Activated naive CD4-positive, alpha-beta T cell (primary cell): ENCODE data around the gene CAV3.
"Not testable (repeated sequence)": the region's sequence is repeated elsewhere in the genome, so short reads cannot be mapped to it uniquely, and the experiment has no call there.

Experiments
- DNase-seq, 4 experiments: peaks; one replicate each; lab custom pipeline; 2025; lab: John Stamatoyannopoulos, UW

Gene CAV3

DNA sequence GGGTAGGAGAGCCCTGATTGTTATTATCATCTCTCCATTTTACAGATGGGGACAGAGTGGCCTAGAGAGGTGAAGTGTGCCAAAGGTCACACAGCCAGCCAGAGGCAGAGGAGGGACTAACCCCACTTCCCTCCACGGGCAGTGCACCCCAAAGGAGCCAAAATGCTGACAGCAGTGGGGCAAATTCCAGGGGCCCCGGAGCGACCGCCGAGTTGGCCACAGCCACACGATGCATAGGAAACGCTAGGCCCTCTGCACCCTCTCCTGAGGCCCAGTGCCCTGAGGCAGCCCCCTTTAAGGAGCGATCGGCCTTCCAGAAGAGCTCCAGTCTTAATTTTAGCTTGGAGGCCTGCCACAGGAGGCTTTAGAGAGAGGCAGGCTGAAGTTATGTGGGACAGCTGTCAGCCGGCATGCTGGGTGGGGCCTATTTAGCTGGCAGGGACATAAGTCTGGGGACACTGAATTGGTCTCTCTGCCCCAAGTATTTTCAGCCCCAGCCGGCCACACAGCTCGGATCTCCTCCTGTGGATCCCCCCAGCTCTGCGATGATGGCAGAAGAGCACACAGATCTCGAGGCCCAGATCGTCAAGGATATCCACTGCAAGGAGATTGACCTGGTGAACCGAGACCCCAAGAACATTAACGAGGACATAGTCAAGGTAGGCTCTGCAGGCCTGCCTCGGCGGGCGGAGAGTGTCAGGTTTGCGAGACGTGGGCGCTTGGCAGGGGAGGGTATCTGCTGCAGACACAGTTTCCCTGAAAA, at the start of gene CAV3:
Gene CAV3 (plus strand): TSS at position 471 of the 763 bp plus-strand sequence. CDS start 75 bp downstream, at position 546.
- no peak for DNase-seq

DNA sequence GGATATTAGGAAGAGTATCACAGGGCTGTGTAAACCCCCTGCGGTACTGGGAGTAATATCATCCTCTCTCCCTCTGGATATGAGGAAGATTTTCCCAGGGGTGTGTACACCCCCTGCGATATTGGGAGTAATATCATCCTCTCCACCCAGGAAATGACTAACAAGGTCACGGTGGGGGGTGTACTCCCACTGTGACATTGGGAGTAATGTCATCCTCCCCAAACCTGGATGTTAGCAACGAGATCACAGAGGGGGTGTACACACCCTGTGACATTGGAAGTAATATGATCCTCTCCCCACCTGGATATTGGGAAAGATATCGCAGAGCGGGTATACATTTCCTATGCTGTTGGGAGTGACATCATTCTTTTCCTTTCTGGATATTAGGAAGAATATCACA, 48.6 kb upstream of the CAV3 start:
- DNase-seq = not testable (repeated sequence)

DNA sequence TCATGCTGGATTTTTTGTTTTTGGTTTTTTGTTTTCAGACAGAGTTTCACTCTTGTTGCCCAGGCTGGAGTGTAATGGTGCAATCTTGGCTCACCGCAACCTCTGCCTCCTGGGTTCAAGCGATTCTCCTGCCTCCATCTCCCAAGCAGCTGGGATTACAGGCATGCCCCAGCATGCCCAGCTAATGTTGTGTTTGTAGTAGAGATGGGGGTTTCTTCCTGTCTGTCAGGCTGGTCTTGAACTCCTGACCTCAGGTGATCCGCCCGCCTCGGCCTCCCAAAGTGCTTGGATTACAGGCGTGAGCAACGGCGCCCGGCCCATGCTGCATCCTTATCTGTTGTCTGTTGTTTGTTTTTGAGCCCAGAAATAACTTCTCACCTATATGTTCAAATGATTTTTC, 42.3 kb upstream of the CAV3 start:
- not testable (repeated sequence) for DNase-seq

DNA sequence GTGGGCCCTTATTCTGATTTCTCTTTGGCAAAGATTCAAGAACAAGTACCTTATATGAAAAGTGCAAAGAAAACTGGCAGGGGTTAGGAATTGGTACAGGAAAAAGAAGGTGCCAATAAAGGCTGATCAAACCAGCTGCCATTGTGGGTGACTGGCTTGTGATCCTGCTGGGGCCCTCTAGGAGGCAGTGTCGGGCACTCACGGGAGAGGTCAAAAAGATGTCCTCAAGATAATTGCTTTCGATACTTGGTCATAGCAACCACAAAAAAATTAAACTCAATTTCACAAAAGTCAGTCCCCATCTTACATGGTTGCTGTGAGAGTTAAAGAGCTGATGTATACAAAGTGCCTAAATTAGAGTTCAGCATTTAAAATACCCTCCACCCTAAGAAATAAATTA, 31.0 kb upstream of the CAV3 start:
- DNase-seq = no peak

DNA sequence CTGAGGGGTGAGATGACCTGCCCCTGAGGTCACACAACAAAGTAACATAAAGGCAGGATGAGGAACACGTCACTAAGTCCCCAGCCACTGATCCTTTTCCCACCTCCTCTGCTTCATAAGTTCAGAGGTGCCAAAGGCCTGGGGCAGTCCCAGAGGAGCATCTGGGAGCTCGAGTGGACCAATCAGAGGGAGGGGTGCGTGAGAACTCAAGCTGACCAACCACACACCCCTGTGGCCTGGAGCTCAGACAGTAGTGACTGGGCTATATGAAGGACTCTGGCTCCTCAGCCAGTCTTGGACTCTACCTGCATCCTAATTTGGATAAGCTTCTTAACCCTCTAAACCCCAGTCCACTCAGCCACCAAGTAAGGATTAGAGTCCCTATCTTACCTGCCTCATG, 28.0 kb upstream of the CAV3 start:
- DNase-seq = no peak

DNA sequence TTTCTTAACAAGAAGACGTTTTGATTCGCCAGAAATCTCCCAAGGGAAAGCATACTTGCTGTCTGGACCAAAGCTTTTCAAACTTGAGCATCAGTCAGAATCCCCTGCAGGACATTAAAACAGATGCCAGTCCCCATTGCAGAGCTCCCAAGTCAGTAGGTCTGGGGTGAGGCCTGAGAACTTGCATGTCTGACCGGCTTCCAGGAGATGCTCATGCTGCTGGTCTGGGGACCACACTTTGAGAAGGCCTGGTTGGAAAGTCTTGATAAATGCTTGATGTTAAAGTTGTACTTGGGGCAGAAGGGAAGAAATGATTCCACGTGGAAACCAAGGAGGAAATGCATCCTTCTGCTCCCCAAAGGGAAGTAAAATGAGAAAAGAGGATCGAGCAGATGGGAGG, 24.3 kb upstream of the CAV3 start:
- no peak for DNase-seq

DNA sequence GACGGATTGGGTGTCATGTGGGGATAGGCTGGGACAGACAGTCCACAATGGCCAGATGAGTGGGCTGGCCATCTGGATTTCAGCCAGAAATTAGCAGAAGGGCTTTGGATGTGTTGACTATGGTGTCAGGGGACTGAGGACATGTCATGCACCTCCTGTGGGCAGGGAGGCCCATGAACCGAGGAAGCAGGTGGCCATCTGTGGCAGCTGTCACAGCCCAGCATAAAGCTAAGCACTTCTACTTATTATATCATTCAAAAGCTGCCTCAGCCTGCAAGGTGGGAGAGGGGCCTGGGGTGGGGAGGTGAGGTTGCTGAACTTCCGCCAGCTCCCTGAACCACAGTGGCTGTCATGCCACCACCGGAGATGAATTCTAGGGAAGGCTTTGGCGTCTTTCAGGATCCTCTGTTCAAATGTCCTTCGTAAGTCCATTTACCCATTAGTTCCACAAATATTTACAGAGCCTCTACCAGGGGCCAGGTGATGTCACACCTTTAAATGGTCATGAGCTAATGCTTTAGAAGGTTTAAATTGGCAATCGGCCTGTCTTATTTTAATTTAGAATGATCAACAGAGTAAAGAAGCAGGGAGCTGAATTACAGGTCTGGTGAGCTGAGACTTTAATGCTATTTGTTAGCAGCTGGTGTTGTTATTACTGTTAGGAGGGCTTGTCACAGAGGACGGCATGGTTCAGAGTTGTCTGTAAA, 23.6 kb upstream of the CAV3 start:
- DNase-seq = no peak

DNA sequence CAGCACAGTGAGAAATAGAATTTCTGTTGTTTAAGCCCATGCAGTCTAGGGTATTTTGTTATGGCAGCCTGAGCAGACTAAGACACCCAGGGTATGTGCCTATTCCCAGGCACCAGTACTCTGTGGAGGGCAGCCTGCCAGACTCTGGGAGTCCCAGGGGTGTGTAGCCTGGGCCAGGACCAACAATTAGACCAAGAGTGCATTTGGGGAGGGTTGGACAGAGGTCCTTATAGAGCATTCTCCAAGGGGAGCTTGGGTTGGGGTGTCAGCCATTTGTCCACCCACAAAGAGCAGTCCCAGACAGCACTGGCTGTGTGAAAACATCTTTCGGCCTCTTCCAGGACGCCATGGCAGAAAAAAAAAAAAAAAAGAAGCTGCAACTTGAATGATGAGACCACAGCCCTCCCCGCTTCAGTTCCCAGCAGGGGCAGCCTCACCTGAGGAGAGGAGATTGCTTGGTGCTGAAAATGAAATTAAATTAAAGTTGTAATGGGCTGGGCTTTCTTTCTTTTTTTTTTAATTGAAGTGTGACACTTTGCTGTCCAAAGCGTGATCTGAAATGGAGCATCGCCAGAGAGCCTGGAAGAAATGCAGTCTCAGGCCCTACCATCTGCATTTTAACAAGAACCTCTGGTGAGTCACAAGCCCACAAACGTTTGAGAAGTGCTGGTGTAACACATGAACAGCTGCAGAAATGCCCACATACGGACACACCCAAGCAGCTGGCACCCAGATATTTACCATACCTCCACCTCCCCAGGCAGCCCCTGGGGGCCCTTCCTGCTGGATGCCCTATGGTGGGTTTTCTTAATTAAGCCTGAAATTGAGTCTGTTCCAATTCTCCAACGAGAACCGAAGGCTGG, 21.3 kb upstream of the CAV3 start:
- no peak for DNase-seq

DNA sequence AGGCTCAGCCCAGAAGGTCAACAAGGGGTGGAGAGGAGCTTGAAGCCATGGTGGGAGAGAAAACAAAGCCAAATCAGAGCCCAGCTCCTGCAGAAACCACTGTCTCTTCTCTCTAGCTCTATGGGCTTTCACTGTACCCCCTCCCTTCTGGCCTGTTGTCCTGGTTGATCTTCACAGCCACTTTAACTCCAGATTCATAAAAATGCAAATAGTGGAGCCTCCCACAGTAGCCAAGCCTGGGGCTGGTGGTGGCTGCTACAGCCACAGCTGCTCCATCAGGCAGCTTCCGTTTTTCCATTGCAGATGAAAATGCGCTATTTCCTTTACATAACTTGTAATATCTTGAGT, 20.7 kb upstream of the CAV3 start:
- DNase-seq = no peak

DNA sequence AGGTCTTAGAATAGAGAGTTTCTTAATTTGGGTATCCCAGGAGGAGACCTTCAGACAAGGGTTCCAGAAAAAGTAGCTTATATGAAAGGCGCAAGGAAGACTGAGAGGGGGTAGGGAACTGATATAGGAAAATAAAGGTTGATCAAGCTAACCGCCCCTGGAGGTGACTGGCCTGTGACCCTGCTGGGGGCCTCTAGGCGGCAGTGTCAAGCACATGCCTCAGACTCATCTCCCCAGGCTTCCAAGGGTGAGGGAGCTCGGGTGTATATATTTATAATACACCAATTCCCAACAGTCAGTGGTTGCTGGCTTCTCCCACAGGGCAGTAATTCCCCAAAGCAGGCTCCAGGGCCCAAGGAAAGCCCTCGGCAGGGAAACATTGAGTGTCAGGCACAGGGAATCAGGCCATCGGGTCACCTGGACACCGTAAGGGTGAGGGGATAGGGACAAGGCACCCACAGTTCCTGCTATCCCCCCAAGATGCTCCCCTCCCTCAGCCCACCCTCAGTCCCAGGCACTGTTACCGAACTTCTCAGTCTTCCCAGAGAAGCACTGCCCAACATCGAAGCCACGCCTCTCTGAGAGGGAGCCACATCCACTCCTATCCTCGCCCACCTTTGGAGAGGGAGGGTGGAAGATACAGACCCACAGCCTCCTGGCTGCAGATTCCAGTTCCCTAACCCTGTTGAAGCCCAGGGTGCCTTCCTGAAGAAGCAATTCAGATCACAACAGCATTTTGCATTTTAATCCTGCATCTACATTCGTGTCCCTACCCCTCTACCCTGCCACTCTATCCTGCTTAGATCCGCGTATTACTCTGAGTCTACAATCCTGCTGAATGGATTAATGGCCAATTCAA, 19.5 kb upstream of the CAV3 start:
- DNase-seq = no peak

DNA sequence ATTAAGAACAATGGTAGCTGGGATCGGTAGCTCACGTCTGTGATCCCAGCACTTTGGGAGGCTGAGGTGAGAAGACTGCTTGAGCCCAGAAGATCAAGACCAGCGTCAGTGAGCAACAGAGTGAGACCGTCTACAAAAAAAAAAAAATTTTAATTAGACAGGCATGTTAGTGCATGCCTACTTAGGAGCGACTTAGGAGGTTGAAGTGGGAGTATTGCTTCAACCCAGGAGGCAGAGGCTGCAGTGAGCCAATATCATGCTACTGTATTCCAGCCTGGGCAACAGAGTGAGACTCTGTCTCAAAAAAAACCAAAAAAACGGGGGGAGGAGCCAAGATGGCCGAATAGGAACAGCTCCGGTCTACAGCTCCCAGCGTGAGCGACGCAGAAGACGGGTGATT, 17.8 kb upstream of the CAV3 start:
- DNase-seq = not testable (repeated sequence)

DNA sequence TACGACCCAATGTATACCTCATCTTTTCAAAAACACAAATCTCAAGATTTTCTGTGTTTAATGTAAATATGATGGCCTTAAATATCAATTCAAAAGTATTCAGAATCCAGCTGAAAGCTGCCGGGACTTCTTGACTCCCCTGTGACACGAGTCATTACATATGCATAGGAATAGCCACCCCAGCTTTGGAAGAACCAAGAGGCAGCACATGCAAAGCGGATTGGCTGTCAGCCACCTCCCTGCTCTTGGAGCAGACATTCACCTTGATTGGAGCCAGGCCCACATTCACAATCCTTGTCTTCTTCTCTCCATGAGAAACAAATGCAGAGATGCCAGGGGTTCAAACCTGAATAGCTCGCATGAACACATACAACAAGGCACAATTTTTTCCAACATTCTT, 10.8 kb upstream of the CAV3 start:
- no peak for DNase-seq

DNA sequence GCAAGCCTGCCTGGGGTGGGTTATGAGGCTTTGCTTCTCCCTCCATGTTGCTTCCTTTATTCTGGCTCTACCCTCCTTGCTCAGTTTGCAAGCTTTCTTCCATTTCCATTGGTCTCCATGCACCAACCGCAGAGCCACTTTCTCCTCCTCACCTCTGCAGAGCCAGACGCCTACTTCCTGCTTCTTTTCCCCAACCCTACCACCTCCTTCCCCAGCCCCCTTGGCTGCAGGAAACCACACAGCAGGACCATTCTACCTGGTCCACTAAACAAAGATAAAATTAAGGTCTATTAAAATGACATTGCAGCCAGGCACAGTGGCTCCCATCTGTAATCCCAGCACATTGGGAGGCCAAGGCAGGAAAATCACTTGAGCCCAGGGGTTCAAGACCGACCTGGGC, 10.0 kb upstream of the CAV3 start:
- DNase-seq = no peak

DNA sequence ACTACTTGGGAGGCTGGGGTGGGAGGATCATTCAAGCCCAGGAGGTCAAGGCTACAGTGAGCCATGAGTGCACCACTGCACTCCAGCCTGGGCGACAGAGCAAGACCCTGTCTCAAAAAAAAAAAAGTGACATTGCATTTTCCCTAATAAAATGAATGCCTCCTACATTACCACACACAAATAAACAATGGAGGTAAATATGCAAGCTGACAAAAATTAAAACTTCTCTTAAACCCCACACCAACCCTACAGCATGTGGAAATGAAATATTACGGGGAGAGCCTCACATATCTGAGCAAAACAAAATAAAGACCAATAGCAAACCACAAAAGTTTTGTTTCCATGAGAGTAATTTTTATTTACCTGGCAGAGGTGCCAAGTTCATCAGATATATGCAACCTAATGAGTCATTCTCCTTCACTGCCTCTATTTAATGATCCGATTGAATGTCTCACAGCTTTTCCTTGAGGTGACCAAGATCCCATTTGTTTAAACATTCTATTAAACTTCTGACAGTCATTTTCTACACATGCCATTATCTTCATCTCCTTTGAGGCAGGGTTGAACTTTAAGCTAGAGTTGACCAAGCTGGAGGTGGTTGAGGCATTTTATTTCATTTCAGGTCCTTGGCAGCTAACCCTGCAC, 9.4 kb upstream of the CAV3 start:
- no peak for DNase-seq

DNA sequence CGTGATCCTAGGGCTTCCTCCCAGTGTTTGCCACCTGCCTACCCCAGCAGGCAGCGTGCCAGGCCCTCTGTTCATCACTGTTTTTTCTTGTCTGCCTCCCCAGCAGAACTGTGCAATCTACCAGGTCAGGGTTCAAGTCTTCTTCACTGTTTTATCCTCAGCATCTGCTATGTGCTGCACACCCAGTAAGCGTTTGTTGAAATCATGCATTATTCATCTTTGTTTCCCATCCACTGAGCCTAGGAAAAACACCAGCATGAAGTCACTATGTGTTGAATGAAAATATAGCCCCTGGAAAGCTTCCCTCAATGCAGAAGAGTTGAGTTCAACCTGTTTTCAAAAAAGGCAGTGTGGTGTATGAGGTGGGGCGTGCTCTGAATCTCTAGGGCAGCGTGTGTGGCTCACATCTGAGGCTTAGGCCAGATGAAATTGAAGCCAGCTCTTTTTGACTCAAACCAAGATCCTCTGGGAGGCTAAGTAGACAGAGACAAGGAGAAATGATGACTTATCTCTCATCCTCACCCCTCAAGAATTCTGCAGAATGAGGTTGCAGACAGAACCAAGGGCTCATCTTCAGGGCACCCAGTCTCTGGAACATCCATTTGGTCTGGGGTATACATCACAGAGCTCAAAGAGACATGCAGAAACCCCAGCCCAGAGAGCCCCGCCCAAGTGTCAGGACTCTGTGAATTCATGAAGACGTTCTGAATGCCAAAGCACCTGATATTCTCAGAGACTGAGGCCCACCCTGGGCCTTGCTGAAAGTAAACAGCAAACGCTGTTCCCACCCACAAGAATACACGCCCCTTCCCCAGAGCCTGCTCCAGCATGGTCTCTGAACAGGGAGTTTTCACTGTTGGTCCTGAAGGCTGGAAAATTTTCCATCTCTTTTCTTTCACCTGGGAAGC, 5.7 kb upstream of the CAV3 start:
- no peak for DNase-seq

DNA sequence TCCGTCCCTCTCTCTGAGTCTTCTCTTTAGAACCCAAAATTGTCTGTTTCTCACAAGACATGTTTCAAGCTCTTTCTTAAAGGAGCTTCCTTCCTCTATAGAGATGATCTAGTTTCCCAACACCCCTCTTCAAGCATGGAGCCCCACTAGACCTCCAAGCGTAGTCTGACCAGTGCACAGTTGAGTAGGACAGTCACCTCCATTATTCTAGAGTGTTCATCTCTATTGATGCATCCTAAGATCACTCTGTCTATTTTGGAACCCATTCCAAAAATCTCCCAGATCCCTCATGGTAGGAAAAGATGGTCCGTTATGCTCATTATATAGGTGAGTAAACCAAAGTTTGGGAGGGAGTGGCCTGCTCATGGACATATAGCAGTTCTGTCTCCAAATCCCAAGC, 4.1 kb upstream of the CAV3 start:
- DNase-seq = no peak

DNA sequence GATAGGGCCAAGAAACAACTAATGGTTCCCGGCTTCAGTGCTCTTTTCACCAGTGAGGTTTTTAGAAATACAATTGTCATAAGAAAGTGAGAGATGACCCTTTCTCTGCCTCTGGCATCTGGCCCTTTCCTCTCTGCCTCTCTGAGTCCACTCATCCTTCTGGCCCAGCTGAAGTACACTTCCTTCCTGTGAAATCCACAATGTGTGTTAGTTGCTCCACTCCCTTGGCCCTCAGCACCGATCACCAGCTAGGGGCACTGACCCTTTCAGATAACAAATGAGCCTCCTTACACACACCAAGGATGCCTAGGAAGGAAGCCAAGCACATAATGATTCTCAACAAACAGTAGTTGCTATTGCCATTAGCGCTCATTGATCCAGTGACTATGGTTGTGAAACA, 2.9 kb upstream of the CAV3 start:
- no peak for DNase-seq

DNA sequence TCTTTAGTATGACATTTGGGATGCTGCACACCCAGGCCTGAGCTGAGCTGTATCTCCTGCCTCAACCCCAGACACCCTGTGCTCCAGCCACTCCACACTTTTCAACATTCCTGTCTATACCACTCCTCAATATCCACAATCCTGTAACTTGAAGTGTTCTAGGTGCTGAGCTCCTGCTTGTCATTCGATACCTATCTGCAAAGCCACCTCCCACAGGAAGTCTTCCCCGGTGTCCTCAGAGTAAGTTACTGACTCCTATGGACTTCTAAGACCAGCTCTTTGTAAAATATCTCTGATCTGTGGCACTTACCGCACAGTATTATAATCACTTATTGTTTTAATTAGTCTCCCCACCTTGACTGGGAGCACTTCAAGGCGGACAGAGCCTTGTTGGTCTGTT, 1.2 kb upstream of the CAV3 start:
- no peak for DNase-seq

DNA sequence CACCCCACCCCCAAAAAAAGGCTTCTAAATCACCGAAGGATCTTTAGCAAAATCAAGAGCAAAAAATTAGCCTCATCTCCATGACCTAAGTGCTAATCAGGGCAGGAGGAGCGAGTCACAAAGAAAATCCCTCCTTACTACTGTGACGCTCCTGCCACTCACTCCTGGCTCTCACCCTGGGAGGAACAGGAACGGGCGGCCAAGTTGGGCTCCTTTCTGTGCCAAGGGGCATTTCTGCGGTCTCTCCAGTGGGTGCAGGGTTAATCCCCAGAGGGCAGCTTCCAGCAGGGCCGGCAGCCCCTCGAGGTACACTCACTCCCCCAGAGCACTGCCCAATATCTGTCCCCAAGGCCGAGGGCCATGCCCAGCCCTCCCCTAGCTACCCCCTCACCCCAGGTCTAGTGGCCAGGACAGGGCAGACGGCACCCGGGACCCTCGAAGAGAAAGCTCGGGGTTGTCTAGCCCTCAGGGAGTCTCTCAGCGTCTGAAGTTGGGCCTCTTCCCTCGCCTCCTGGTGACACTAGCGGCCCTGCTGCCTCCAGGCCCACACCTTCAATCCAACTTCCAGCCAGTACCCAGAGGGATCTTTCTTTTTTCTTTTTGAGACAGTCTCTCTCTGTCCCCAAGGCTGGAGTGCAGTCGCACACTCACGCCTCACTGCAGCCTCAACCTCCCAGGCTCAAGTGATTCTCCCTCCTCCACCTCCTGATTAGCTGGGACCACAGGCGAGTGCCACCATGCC, 706 bp downstream of the CAV3 start:
- DNase-seq = no peak

DNA sequence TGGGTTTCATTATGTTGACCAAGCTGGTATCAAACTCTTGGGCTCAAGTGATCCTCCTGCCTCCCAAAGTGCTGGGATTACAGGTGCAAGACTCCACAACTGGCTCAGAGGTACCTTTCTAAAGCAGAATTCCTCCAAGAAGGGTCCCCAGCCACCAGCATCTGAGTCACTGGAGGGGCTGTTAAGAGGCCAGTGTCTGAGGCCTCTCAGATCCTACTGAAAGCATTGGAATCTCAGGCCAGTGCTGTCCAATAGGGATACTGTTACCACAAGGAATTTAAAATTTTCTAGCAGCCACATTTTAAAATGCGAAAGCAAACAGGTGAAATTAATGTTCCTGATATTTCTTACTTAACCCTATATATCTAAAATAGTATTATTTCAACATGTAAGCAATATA, 1.3 kb downstream of the CAV3 start:
- DNase-seq = no peak
